SK-N-SH (cell line): ENCODE results near the gene NSUN4.
"Not testable (repeated sequence)": the region's sequence is repeated elsewhere in the genome, so short reads cannot be mapped to it uniquely, and the experiment has no call there.

Experiments used
- CHD2 ChIP-seq: fragments of 150-350 bp; IDR thresholded peaks from 2 replicates; pipeline ENCODE4 v1.6.1; 2018; ENCODE audit warnings: low read length; ENCODE audit not compliant: partially characterized antibody
- EZH2phosphoT487 ChIP-seq: fragments of 200-600 bp; sonication (generic); IDR thresholded peaks from 2 replicates; pipeline ENCODE4 v1.6.1; 2017; ENCODE audit warnings: low read depth, mixed run types, mild to moderate bottlenecking, antibody characterized with exemption, moderate library complexity, borderline replicate concordance
- GABPA ChIP-seq: IDR thresholded peaks from 2 replicates; pipeline ENCODE4 v1.4.0; 2012; ENCODE audit warnings: low read depth, mild to moderate bottlenecking
- JUND ChIP-seq: IDR thresholded peaks from 2 replicates; pipeline ENCODE4 v1.4.0; 2012
- MAX ChIP-seq: IDR thresholded peaks from 2 replicates; pipeline ENCODE4 v1.4.0; 2012; ENCODE audit warnings: low read depth
- POLR2AphosphoS5 ChIP-seq: IDR thresholded peaks from 2 replicates; pipeline ENCODE4 v1.6.1; 2012; ENCODE audit warnings: low read depth, low read length
- RCOR1 ChIP-seq: fragments of 150-350 bp; IDR thresholded peaks from 2 replicates; pipeline ENCODE4 v1.6.1; 2017; ENCODE audit warnings: antibody characterized with exemption, low read length
- RFX5 ChIP-seq: IDR thresholded peaks from 2 replicates; pipeline ENCODE4 v1.6.1; 2012; ENCODE audit warnings: mild to moderate bottlenecking, improper control_type of control experiment, low read length
- SMC3 ChIP-seq: IDR thresholded peaks from 2 replicates; pipeline ENCODE4 v1.6.1; 2012; ENCODE audit warnings: low read depth, low read length, improper control_type of control experiment
- TAF1 ChIP-seq: IDR thresholded peaks from 2 replicates; pipeline ENCODE4 v1.6.1; 2012; ENCODE audit warnings: low read depth, mild to moderate bottlenecking, low read length, moderate library complexity, borderline replicate concordance
- TF ChIP-seq, protein P1 (sequence below): IDR thresholded peaks from 2 replicates; pipeline ENCODE4; 2012
- TF ChIP-seq, protein P2 (sequence below): fragments of 200-600 bp; sonication (generic); IDR thresholded peaks from 2 replicates; pipeline ENCODE4 v1.6.1; 2017; ENCODE audit warnings: antibody characterized with exemption, mild to moderate bottlenecking, moderate library complexity
- TF ChIP-seq, protein P3 (sequence below): IDR thresholded peaks from 2 replicates; pipeline ENCODE4 v1.4.0; 2012; ENCODE audit warnings: low read depth, borderline replicate concordance
- TF ChIP-seq, protein P4 (sequence below): fragments of 150-350 bp; IDR thresholded peaks from 2 replicates; pipeline ENCODE4 v1.6.1; 2017; ENCODE audit warnings: antibody characterized with exemption, low read length, low read depth, borderline replicate concordance

GRCh38 chr1:46331786-46332540 is 8.6 kb upstream of the NSUN4 start:
- TF ChIP-seq GABPA, RFX5, EZH2phosphoT487, RCOR1, SMC3, JUND, TAF1, MAX, CHD2, POLR2AphosphoS5: not testable (repeated sequence)
- TF ChIP-seq, protein P1, sequence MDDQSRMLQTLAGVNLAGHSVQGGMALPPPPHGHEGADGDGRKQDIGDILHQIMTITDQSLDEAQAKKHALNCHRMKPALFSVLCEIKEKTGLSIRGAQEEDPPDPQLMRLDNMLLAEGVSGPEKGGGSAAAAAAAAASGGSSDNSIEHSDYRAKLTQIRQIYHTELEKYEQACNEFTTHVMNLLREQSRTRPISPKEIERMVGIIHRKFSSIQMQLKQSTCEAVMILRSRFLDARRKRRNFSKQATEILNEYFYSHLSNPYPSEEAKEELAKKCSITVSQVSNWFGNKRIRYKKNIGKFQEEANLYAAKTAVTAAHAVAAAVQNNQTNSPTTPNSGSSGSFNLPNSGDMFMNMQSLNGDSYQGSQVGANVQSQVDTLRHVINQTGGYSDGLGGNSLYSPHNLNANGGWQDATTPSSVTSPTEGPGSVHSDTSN, result not testable (repeated sequence)
- TF ChIP-seq, protein P2, sequence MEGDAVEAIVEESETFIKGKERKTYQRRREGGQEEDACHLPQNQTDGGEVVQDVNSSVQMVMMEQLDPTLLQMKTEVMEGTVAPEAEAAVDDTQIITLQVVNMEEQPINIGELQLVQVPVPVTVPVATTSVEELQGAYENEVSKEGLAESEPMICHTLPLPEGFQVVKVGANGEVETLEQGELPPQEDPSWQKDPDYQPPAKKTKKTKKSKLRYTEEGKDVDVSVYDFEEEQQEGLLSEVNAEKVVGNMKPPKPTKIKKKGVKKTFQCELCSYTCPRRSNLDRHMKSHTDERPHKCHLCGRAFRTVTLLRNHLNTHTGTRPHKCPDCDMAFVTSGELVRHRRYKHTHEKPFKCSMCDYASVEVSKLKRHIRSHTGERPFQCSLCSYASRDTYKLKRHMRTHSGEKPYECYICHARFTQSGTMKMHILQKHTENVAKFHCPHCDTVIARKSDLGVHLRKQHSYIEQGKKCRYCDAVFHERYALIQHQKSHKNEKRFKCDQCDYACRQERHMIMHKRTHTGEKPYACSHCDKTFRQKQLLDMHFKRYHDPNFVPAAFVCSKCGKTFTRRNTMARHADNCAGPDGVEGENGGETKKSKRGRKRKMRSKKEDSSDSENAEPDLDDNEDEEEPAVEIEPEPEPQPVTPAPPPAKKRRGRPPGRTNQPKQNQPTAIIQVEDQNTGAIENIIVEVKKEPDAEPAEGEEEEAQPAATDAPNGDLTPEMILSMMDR, result not testable (repeated sequence)
- TF ChIP-seq, protein P3, sequence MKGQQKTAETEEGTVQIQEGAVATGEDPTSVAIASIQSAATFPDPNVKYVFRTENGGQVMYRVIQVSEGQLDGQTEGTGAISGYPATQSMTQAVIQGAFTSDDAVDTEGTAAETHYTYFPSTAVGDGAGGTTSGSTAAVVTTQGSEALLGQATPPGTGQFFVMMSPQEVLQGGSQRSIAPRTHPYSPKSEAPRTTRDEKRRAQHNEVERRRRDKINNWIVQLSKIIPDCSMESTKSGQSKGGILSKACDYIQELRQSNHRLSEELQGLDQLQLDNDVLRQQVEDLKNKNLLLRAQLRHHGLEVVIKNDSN, result not testable (repeated sequence)
- TF ChIP-seq, protein P4, sequence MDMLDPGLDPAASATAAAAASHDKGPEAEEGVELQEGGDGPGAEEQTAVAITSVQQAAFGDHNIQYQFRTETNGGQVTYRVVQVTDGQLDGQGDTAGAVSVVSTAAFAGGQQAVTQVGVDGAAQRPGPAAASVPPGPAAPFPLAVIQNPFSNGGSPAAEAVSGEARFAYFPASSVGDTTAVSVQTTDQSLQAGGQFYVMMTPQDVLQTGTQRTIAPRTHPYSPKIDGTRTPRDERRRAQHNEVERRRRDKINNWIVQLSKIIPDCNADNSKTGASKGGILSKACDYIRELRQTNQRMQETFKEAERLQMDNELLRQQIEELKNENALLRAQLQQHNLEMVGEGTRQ, result not testable (repeated sequence)
